ENCODE results near the gene DLG3.

DLG3 gene

DNA sequence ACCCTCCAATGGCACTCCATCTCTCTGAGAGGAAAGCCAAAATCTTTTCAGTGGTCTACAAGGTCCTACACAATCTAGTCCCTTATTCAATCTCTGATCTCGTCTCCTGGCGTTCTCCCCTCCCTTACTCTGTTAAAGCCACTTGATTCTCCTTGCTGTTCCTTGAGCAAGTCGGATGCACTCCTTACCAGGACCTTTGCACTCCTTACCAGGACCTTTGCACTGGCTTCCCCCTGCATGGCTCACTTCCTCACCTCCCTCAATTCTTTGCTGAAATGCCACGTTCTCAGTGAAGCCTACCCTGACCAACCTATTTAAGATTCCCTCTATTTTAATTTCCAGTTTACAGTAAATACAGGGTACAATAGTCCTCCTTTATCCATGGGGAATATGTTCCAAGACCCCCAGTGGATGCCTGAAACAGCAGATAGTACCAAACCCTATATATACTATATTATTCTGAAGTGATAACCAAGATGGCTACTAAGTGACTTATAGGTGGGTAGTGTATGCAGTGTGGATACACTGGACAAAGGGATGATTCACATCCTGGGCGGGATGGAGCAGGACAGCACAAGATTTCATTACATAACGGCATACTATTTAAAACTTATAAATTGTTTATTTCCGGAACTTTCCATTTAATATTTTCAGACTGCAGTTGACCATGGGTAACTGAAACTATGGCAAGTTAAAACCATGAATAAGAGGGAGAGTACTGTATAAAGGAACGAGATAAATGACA lies 6.5 kb upstream of the DLG3 start:
- no peak for DNase-seq (ENCODE audit: low read depth, low spot score)

DNA sequence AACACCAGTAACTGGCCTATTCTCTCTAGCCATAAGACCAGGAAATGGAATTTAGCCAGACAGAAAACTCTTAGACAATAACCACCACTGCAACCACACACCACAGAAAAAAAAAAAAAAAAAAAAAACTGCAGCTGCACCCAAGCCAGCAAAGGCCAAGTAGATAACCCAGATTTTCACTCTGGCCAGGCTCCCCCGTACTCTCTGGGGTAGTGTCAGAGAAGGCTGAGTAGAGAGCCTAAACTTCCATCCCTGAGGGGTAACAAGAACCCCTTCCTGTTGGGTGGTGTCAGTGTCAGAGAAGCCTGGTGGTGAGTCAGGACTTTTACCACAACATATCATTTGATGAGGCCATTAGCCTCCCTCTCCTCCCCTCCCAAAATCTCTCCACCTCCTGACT lies 5.6 kb upstream of the DLG3 start:
- DNase-seq (ENCODE audit: low read depth, low spot score) = no peak

DNA sequence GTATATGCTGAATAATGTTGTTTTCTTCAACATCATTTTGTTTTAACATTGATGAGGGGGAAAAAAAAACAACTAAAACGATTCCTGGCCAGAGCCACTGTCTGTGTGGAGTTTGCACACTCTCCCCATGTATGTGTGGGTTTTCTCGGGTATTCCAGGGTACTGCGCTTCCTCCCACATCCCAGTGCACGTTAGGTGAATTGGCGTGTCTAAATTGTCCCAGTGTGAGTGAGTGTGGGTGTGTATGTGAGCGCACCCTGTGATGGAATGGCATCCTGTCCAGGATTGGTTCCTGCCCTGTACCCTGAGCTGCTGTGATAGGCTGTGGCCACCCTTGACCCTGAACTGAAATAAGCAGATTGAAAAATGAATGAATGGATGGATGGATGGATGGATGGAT lies 2.4 kb upstream of the DLG3 start:
- no peak for DNase-seq (ENCODE audit: low read depth, low spot score)

DNA sequence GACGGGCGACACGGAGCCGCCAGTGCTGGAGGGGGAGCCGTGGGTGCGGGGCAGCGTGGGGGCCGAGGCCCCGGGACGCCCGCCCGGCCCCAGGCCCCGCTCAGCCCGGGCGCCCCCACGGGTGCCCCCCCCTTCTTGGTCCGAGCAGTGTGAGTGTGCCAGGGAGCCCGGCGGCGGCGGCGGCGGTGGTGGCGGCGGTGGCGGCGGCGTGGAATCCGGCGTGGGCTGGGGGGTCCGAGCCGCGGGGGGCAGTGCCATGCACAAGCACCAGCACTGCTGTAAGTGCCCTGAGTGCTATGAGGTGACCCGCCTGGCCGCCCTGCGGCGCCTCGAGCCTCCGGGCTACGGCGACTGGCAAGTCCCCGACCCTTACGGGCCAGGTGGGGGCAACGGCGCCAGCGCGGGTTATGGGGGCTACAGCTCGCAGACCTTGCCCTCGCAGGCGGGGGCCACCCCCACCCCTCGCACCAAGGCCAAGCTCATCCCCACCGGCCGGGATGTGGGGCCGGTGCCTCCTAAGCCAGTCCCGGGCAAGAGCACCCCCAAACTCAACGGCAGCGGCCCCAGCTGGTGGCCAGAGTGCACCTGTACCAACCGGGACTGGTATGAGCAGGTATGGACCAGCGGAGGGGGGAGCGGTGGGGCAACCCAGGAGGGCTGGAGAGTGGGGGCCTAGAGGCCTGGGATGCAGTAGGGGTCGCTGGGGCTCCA lies 466 bp downstream of the DLG3 start:
- no peak for DNase-seq (ENCODE audit: low read depth, low spot score)

GRCh38 chrX:70445951-70446350 lies 1.3 kb downstream of the DLG3 start:
- DNase-seq (ENCODE audit: low read depth, low spot score) = no peak

GRCh38 chrX:70446380-70447350 lies 2.0 kb downstream of the DLG3 start:
- no peak for DNase-seq (ENCODE audit: low read depth, low spot score)

DNA sequence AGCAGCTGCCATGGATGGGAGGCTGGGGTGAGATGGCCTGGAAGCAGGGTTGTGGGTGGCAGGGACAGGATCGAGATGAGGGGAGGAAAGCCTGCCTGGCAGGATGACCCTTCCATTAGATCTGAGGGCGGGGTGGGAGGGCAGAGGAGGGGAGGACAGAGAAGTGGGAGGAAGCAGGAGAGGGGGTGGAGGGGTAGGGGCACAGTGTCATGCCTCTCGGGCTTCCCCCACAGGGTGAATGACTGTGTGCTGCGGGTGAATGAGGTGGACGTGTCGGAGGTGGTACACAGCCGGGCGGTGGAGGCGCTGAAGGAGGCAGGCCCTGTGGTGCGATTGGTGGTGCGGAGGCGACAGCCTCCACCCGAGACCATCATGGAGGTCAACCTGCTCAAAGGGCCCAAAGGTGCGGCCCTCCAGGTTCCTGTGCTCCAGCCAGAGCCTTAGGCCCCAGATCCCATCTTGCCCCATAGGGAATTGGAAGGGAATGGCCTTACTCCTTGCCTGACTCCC lies 4.9 kb downstream of the DLG3 start:
- no peak for DNase-seq (ENCODE audit: low read depth, low spot score)

GRCh38 chrX:70452143-70452733 lies 7.6 kb downstream of the DLG3 start:
- no peak for DNase-seq (ENCODE audit: low read depth, low spot score)

- no peak for DNase-seq (ENCODE audit: low read depth, low spot score)
Observed at GRCh38 chrX:70453024-70453618, 8.5 kb downstream of the DLG3 start.

DNA sequence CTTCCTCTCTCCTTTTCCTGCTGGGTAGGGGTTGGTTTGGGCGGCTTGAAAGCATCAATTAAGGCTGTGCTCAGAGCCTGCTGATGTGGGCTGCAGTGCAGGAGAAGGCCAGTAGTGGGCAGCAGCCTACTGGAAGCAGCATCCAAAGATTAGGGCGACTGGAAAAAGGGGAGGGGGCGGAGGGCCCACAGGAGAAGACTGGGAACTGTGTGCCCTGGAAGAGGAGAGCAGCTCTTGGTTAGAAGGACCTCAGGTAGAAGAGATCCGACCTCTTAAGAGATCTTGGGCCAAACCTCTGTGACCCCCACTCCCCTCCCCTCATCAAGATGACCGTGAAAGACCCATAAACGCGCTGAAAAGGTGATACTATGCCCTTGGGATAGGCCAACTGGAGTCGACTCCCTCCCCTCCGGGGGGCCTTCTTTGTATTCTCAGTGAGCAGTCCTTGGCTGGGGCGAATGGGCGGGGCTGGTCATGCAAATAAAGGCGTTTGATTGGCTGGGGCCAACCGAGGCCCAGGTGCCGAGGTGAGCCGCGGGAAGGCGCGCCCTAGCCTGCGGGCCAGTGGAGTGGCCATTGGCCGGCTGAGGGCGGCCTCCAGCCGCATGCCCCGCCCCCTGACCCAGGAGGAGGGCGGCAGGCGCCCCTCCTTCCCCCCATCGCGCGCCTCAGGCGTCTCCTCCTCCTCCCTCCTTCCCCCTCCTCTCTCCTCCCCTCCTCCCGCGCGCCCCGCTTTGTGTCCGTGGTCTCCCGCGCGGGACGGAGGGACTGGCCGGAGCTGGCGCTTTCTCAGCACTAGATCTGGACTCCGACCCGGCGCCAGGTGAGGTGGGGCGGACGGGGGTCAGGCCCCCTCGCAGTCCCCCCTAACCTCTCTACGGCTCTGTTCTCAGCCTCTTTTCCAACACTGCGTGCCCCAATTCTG lies 10.1 kb downstream of the DLG3 start:
- DNase-seq (ENCODE audit: low read depth, low spot score) = no peak

GRCh38 chrX:70455366-70456202 lies 10.9 kb downstream of the DLG3 start:
- DNase-seq (ENCODE audit: low read depth, low spot score) = no peak

DNA sequence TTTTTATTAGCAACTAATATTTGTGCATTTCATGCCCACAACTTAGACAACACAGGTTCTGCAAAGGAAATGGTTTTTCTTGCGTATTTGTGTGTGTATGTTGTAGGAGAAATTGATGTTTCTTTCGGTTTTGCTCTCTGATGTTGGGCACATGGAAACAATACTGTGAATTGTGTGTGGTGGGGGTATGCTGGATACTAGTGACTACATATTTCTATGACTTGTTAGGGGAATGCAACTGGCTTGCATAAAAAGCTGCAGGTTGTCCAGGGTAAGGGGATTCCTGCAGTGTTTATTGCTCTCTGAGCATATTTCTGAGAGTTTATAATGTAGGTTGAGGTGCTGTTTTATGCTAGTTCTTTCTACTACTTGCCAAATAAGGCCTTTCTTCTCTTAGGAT lies 11.6 kb downstream of the DLG3 start:
- DNase-seq (ENCODE audit: low read depth, low spot score) = no peak

- DNase-seq (ENCODE audit: low read depth, low spot score) = no peak
Observed at GRCh38 chrX:70461026-70461425, 16.4 kb downstream of the DLG3 start.

- DNase-seq (ENCODE audit: low read depth, low spot score) = no peak
Observed at GRCh38 chrX:70464051-70464450, 19.4 kb downstream of the DLG3 start.

DNA sequence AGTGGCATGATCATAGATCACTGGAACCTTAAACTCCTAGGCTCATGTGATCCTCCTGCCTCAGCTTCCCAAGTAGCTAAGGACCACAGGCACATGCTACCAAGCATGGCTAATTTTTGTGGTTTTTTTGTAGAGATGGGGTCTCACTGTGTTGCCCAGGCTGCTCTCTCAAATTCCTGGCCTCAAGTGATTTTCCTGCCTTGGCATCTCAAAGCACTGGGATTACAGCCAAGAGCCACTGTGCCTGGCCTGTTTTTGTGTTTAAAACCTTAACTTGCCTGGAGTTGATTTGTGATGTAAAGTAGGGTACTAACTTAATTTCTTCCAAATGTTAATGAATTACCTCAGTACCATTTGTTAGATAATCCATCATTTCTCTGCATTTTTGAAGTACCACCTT lies 22.3 kb downstream of the DLG3 start:
- DNase-seq (ENCODE audit: low read depth, low spot score) = no peak

GRCh38 chrX:70468709-70469108 lies 24.1 kb downstream of the DLG3 start:
- no peak for DNase-seq (ENCODE audit: low read depth, low spot score)

DNA sequence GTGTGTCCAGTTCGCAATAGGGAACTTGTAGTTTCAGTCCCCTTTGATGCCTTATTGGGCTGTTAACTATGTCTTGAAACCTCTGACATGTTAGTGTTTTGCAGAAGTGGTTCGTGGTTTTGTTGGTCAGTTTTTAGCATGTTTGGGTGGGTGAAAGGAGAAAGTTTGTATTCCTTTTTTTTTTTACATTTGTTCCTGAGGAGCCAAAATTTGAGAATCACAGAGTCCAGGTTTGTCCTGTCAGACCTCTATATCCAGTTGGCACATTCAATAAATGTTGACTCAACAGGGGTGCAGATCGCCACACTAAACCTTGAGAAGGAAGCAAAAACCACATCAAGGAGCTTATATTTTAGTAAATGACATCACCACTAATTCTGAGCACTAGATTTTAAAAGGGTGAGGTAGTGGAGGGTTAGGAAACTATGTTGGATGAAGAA lies 26.2 kb downstream of the DLG3 start:
- DNase-seq (ENCODE audit: low read depth, low spot score) = no peak

DNA sequence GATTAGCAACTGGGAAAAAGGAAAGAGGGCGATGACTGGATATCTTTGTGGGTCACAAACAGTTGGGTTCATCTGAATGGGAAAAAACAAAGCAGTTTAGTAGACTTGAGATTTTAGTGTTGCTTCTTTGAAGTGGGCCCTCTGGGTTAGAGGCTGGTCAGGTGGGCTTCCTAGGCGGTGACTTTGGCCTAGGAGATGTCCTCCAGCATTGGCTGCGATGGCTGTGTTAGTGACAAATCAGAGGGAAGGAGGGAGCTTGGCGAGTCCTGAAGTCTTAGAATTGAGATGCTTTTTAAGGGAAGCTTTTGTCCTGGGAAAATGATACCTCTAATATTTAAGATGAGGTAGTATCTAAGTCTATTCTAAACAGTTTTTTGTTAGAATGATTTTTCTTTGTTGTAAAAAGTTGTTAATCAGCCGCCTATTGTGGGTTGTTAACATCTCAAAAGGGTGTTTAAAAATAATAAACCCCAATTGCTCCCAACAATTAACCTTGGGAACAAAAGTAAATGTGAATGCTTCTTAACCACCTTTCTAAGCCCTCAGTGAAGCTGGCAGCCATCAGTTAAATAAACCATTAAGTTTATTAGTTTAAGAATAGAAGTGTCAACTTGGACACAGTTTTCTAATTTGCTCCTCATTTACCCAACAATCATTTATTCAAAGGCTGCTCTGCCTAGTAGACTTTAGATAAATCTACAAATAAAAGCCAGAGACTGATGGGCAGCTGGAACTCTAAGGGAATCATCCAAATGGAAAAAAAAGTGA lies 31.7 kb downstream of the DLG3 start:
- no peak for DNase-seq (ENCODE audit: low read depth, low spot score)

All from smooth muscle cell of the brain vasculature (primary cell).